Activated CD8-positive, alpha-beta T cell treated with anti-CD3 and anti-CD28 coated beads for 36 hours (primary cell): ENCODE measurements around the gene LMLN. TPM values are rescaled to one million over a fixed set of nuclear protein-coding genes. Genes with fewer than 3 reads are reported as not detected.

Experiments
- ATAC-seq: fragments of 200-7000 bp; cut with Tn5 transposase; one replicate; pipeline ENCODE4 v1.10.0; 2021; ENCODE audit warnings: mild to moderate bottlenecking, moderate library complexity
- CTCF ChIA-PET: fragments of 350-600 bp; sonication (Branson Sonifier 250); formaldehyde crosslinking; loops from one replicate; lab custom pipeline; 2021; ENCODE audit warnings: antibody characterized with exemption; lab: Charles Lee
- POLR2A ChIA-PET: fragments of 350-600 bp; sonication (Branson Sonifier 250); formaldehyde crosslinking; loops from one replicate; lab custom pipeline; 2021; ENCODE audit warnings: antibody characterized with exemption; lab: Charles Lee
- DNase-seq: peaks from one replicate; pipeline ENCODE4 v3.0.0-alpha.2; 2020
- H3K27ac Mint-ChIP-seq: one replicate; pipeline ENCODE4 v1.8.0; 2021; ENCODE audit warnings: mild to moderate bottlenecking, mixed read lengths
- H3K27me3 Mint-ChIP-seq: one replicate; pipeline ENCODE4 v1.8.0; 2021; ENCODE audit warnings: mixed read lengths
- H3K36me3 Mint-ChIP-seq: one replicate; pipeline ENCODE4 v1.8.0; 2021; ENCODE audit warnings: low read depth, mixed read lengths
- H3K4me1 Mint-ChIP-seq: one replicate; pipeline ENCODE4 v1.8.0; 2021; ENCODE audit warnings: low read depth, mixed read lengths
- H3K4me3 Mint-ChIP-seq: one replicate; pipeline ENCODE4 v1.8.0; 2021; ENCODE audit warnings: mild to moderate bottlenecking, moderate library complexity, mixed read lengths
- H3K9me3 Mint-ChIP-seq: one replicate; pipeline ENCODE4 v1.8.0; 2021; ENCODE audit warnings: mixed read lengths
- intact Hi-C: fragments of 100-400 bp; cut with micrococcal nuclease; formaldehyde crosslinking; loops from one replicate; pipeline ENCODE4 v1.10.0; 2022
- total RNA-seq, 2 experiments: library from RNA; stranded (reverse); gene quantifications; one replicate each; pipeline ENCODE4 v1.2.3, GENCODE V29; 2021
- TF ChIP-seq, protein P1 (sequence below): fragments of 200-600 bp; IDR thresholded peaks from one replicate; pipeline ENCODE4 v1.8.0; 2022; ENCODE audit warnings: antibody characterized with exemption, mild to moderate bottlenecking

The LMLN gene
- total RNA-seq, 2 experiments from 2014 or later, result 6.3 to 10.4 TPM

- peak; percentile 99 for ATAC-seq
- Mint-ChIP-seq H3K4me3 (peak overlapping the region; percentile 6), H3K4me1 (peaks cover 32% of the 10 kb centered on the region), H3K36me3 (peaks cover 7% of the 10 kb centered on the region), H3K27me3 (peaks cover 9% of the 10 kb centered on the region), H3K9me3 (no peaks in the 10 kb centered on the region), H3K27ac (peak overlapping the region; percentile 94)
- ChIA-PET POLR2A (interaction anchor here (0.6 to 1.6 kb wide), 6 partner anchors 9 to 320 kb away, joined by 3 to 12 read pairs (median 4); partner anchors contain the start of gene LRCH3), CTCF (interaction anchor here (1.0 to 3.6 kb wide), 4 partner anchors 9 to 165 kb away, joined by 3 to 25 read pairs (median 6); no protein-coding TSS in a partner anchor)
- TF ChIP-seq, protein P1, sequence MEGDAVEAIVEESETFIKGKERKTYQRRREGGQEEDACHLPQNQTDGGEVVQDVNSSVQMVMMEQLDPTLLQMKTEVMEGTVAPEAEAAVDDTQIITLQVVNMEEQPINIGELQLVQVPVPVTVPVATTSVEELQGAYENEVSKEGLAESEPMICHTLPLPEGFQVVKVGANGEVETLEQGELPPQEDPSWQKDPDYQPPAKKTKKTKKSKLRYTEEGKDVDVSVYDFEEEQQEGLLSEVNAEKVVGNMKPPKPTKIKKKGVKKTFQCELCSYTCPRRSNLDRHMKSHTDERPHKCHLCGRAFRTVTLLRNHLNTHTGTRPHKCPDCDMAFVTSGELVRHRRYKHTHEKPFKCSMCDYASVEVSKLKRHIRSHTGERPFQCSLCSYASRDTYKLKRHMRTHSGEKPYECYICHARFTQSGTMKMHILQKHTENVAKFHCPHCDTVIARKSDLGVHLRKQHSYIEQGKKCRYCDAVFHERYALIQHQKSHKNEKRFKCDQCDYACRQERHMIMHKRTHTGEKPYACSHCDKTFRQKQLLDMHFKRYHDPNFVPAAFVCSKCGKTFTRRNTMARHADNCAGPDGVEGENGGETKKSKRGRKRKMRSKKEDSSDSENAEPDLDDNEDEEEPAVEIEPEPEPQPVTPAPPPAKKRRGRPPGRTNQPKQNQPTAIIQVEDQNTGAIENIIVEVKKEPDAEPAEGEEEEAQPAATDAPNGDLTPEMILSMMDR, result no peak
- intact Hi-C loops, result loop anchor here (10.0 kb wide), 1 partner anchor 167 kb away; no protein-coding TSS in a partner anchor
- DNase-seq, result peak; percentile 78
These were observed 111.7 kb downstream of the LMLN start for GRCh38 chr3:198071602-198072287.

GRCh38 chr3:198076722-198077308 lies 116.8 kb downstream of the LMLN start:
- DNase-seq (no peak), ATAC-seq (no peak)
- TF ChIP-seq, protein P1, result no peak
- intact Hi-C loops, result loop anchor here (10.0 kb wide), 1 partner anchor 172 kb away; no protein-coding TSS in a partner anchor
- Mint-ChIP-seq H3K36me3 (peaks cover 8% of the 10 kb centered on the region), H3K4me3 (no peak overlapping the region), H3K9me3 (peaks cover under 1% of the 10 kb centered on the region), H3K27ac (no peak overlapping the region), H3K27me3 (peaks cover 19% of the 10 kb centered on the region), H3K4me1 (peaks cover 28% of the 10 kb centered on the region)
- ChIA-PET CTCF (no interaction called here), POLR2A (no interaction called here)

- ChIA-PET POLR2A (interaction anchor here (1.0 to 1.7 kb wide), 8 partner anchors 8 to 129 kb away, joined by 3 to 12 read pairs (median 4); no protein-coding TSS in a partner anchor), CTCF (interaction anchor here (0.6 to 2.7 kb wide), 22 partner anchors 9 to 296 kb away, joined by 3 to 37 read pairs (median 5); no protein-coding TSS in a partner anchor)
- TF ChIP-seq, protein P1, result no peak
- Mint-ChIP-seq H3K4me1 (peaks cover 17% of the 10 kb centered on the region), H3K36me3 (peaks cover 8% of the 10 kb centered on the region), H3K27me3 (peaks cover 32% of the 10 kb centered on the region), H3K27ac (peak overlapping the region; percentile 87), H3K9me3 (peaks cover 4% of the 10 kb centered on the region), H3K4me3 (peak overlapping the region; percentile 82)
- ATAC-seq (peak; percentile 60), DNase-seq (peak; percentile 64)
- intact Hi-C loops, result loop anchor here (10.0 kb wide), 1 partner anchor 175 kb away; no protein-coding TSS in a partner anchor
These were observed 119.9 kb downstream of the LMLN start for GRCh38 chr3:198079771-198080520.

DNA sequence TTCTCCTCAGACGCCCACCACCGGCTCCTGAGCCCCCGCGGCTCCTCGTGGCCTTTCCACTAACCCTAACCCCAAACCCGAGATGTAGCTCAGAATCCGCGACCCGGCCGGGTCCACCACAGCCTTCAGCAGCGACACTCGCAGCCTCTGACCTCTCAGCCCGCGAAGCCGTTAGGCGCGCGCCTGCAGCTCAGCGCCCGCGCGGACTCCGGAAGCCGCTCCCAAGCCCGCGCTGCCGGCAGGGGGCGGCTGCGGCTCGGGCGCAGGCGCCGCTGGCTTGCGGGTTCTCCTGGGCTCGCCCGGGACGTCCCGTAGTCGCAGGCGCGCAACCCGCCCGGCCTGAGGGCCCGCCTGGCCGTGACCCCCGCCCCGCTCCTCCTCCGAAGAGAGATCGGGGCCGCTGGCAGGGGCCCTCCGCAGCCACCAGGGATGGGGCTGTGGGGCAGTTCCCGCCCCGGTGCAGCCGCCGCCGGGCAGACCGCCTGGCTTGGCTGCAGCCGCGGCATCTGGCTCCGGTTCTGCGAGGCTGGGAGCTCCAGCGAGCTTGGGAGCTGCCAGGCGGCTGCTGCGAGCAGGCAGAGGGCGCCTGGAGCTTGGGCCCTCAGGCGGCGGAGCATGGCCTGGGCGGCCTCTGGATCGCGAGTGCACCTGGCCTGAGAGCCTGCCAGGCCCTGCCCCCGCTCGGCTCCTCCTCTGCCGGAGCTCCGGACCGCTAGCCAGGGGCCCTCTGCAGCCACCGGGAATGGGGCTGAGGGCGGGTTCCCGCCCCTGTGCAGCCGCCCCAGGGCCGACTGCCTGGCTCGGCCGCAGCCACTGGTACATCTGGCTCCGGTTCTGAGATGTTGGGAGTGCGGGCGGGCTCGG lies 120.7 kb downstream of the LMLN start:
- intact Hi-C loops, result no loop called here
- H3K4me1 Mint-ChIP-seq, result peaks cover 17% of the 10 kb centered on the region
- H3K4me3 Mint-ChIP-seq, result peak overlapping the region; percentile 82
- TF ChIP-seq, protein P1, result peak; percentile 78
- H3K9me3 Mint-ChIP-seq, result peaks cover 4% of the 10 kb centered on the region
- peak overlapping the region; percentile 87 for H3K27ac Mint-ChIP-seq
- ATAC-seq, result peak; percentile 88
- DNase-seq, result peak; percentile 78
- ChIA-PET POLR2A (interaction anchor here (0.6 to 1.7 kb wide), 10 partner anchors 9 to 856 kb away, joined by 3 to 12 read pairs (median 4); no protein-coding TSS in a partner anchor), CTCF (interaction anchor here (0.6 to 2.7 kb wide), 22 partner anchors 9 to 297 kb away, joined by 3 to 37 read pairs (median 5); no protein-coding TSS in a partner anchor)
- H3K36me3 Mint-ChIP-seq, result peaks cover 7% of the 10 kb centered on the region
- H3K27me3 Mint-ChIP-seq, result peaks cover 40% of the 10 kb centered on the region
